Measurements from ENCODE around the gene BNC2.

DNA sequence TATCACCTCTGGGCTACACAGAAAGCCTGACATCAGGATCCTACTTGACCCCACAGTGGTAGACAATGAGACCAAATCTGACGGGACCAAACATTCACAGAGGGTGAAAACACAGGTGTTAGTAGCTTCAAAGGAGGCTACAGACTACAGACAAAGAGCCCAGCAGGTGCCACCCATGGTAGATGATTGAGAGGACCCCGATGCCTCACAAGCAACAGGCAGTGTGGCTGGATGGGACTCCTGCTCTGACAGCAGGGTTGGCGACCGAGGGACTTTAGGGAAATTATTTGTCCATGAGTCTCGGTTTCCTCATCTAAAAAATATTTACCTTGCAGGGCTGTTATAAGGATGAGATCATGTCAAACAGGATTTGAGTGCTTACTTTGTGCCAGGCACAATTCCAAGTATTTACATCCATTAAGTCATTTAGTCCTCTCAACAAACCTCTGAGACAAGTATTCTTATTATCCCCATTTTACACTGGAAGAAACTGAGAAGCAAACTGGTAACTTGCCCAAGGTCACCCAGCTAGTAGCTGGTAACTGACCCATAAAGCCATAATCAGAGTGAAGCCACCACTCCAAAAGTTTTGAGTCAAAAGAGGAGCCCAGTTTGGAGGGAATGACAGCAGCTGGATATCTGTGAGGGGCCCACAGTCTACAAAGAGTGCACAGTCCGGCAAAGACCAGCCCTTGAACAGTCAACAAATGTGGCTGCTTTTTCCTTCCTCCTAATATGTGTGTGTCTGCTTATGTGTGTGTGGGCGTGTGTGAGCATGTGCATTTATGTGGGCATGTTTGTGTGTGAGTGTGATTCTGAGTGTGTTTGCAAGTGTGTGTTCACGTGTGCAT lies 502.0 kb downstream of the BNC2 start:
- TF ChIP-seq, protein P1, sequence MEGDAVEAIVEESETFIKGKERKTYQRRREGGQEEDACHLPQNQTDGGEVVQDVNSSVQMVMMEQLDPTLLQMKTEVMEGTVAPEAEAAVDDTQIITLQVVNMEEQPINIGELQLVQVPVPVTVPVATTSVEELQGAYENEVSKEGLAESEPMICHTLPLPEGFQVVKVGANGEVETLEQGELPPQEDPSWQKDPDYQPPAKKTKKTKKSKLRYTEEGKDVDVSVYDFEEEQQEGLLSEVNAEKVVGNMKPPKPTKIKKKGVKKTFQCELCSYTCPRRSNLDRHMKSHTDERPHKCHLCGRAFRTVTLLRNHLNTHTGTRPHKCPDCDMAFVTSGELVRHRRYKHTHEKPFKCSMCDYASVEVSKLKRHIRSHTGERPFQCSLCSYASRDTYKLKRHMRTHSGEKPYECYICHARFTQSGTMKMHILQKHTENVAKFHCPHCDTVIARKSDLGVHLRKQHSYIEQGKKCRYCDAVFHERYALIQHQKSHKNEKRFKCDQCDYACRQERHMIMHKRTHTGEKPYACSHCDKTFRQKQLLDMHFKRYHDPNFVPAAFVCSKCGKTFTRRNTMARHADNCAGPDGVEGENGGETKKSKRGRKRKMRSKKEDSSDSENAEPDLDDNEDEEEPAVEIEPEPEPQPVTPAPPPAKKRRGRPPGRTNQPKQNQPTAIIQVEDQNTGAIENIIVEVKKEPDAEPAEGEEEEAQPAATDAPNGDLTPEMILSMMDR (IDR thresholded peaks at IDR 0.05), result no peak
- TF ChIP-seq POLR2A (IDR thresholded peaks at IDR 0.05), result no peak

All from Peyer's patch (tissue), 4 donors.